Thoracic aorta (tissue), 2 donors: ENCODE measurements around the gene HEATR1. TPM values are rescaled to one million over a fixed set of nuclear protein-coding genes. Genes with fewer than 3 reads are reported as not detected.

Source experiments
- ATAC-seq: fragments of 150-250 bp; one replicate; pipeline ENCODE4 v1.8.0; 2017; ENCODE audit warnings: low read depth; ENCODE audit not compliant: insufficient number of reproducible peaks, low FRiP score
- DNase-seq: peaks from one replicate; pipeline ENCODE4 v3.0.0-alpha.2; 2020; ENCODE audit warnings: low spot score
- H3K27ac ChIP-seq, 2 donors: fragments of 200-600 bp; sonication (generic); 1 replicate in 1 of 2; 2 replicates in 1 of 2; pipeline ENCODE4 v1.5.1; 2016; ENCODE audit warnings: mild to moderate bottlenecking in 2 of 2, moderate library complexity in 2 of 2
- H3K27me3 ChIP-seq: fragments of 200-600 bp; sonication (generic); replicated peaks from 2 replicates; pipeline ENCODE4 v1.6.0; 2016; ENCODE audit warnings: mild to moderate bottlenecking; ENCODE audit not compliant: insufficient read depth
- H3K36me3 ChIP-seq: fragments of 200-600 bp; sonication (generic); one replicate; pipeline ENCODE4 v1.5.1; 2016
- H3K4me1 ChIP-seq, 2 donors: fragments of 200-600 bp; sonication (generic); 1 replicate in 1 of 2; 2 replicates in 1 of 2; pipeline versions ENCODE4 v1.5.1 to v1.6.0; 2016; ENCODE audit warnings: low read depth in 2 of 2, mild to moderate bottlenecking in 1 of 2; ENCODE audit not compliant: control insufficient read depth in 1 of 2
- H3K4me3 ChIP-seq: fragments of 200-600 bp; sonication (generic); 2 replicates; pipeline ENCODE4 v1.5.1; 2016; ENCODE audit warnings: mild to moderate bottlenecking
- H3K9me3 ChIP-seq: fragments of 200-600 bp; sonication (generic); 2 replicates; pipeline ENCODE4 v1.5.1; 2016
- total RNA-seq, 2 donors: library from RNA; depleted of rRNA; stranded (reverse); fragments of >200 nt; gene quantifications; one replicate each; pipeline versions ENCODE4 v1.1.0 to v1.2.3, GENCODE V29; 2016
- TF ChIP-seq, protein P1 (sequence below): fragments of 200-600 bp; sonication (generic); IDR thresholded peaks from one replicate; pipeline ENCODE4 v1.5.1; 2019; ENCODE audit warnings: antibody characterized with exemption

Gene HEATR1, protein sequence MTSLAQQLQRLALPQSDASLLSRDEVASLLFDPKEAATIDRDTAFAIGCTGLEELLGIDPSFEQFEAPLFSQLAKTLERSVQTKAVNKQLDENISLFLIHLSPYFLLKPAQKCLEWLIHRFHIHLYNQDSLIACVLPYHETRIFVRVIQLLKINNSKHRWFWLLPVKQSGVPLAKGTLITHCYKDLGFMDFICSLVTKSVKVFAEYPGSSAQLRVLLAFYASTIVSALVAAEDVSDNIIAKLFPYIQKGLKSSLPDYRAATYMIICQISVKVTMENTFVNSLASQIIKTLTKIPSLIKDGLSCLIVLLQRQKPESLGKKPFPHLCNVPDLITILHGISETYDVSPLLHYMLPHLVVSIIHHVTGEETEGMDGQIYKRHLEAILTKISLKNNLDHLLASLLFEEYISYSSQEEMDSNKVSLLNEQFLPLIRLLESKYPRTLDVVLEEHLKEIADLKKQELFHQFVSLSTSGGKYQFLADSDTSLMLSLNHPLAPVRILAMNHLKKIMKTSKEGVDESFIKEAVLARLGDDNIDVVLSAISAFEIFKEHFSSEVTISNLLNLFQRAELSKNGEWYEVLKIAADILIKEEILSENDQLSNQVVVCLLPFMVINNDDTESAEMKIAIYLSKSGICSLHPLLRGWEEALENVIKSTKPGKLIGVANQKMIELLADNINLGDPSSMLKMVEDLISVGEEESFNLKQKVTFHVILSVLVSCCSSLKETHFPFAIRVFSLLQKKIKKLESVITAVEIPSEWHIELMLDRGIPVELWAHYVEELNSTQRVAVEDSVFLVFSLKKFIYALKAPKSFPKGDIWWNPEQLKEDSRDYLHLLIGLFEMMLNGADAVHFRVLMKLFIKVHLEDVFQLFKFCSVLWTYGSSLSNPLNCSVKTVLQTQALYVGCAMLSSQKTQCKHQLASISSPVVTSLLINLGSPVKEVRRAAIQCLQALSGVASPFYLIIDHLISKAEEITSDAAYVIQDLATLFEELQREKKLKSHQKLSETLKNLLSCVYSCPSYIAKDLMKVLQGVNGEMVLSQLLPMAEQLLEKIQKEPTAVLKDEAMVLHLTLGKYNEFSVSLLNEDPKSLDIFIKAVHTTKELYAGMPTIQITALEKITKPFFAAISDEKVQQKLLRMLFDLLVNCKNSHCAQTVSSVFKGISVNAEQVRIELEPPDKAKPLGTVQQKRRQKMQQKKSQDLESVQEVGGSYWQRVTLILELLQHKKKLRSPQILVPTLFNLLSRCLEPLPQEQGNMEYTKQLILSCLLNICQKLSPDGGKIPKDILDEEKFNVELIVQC (N-terminal part only)
- 10 to 100 TPM; 15.6 to 43.5 TPM for total RNA-seq

DNA sequence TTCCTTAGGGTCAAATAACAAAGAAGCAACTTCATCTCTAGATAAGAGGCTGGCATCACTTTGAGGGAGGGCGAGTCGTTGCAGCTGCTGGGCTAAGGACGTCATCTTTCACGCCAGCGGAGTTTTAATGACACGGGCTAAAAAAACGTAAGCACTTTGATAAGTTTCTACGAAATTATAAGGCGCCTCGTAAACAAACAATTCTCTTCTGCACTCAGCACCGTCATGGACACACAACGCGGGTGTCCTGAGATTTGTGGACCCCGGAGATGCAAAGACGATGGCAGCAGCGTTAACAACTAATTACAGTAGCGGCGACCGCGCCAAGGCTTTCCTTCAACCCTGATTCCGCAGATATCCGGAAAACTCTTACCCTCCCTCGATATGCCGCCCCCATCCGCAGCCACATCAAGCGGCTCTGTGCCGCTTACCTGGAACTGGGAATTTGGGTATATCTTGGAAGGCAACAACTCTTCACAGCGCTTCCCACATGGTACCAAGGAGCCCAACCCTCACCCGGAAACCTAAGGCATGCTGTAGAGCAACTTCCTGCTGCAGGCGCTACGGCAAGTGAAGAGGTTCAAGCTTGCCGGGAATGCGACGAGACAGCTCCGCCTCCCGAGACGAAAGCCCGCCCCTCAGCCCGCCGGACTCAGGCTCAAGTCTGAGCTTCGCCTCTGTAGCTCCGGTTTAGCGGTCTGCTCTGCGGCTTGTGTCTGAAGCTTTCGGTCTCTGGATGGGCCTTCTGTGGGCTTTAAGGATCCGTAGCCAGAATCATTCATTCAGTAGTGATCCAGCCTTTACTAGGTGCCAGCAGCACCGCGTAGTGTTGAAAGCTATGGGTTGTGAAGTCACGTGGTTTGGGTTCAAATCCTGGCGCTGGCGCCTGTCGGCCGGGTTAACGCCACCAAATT is at the start of gene HEATR1:
TSS of gene HEATR1 (minus strand) at position 526 of the 914 bp plus-strand sequence. CDS start at position 105, 421 bp downstream.
- Histone ChIP-seq H3K4me3 (peak within 1 kb of the TSS; percentile 82), H3K9me3 (no peaks in the 10 kb centered on the region), H3K27ac (peak within 1 kb of the TSS; percentile 83 to 84), H3K27me3 (no peaks in the 10 kb centered on the region), H3K4me1 (peaks cover 5 to 21% of the 10 kb centered on the region in 2 donors), H3K36me3 (no peaks in the 10 kb centered on the region)
- ATAC-seq (peak; percentile 92), DNase-seq (peak; percentile 84)
- TF ChIP-seq, protein P1, sequence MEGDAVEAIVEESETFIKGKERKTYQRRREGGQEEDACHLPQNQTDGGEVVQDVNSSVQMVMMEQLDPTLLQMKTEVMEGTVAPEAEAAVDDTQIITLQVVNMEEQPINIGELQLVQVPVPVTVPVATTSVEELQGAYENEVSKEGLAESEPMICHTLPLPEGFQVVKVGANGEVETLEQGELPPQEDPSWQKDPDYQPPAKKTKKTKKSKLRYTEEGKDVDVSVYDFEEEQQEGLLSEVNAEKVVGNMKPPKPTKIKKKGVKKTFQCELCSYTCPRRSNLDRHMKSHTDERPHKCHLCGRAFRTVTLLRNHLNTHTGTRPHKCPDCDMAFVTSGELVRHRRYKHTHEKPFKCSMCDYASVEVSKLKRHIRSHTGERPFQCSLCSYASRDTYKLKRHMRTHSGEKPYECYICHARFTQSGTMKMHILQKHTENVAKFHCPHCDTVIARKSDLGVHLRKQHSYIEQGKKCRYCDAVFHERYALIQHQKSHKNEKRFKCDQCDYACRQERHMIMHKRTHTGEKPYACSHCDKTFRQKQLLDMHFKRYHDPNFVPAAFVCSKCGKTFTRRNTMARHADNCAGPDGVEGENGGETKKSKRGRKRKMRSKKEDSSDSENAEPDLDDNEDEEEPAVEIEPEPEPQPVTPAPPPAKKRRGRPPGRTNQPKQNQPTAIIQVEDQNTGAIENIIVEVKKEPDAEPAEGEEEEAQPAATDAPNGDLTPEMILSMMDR, result no peak

DNA sequence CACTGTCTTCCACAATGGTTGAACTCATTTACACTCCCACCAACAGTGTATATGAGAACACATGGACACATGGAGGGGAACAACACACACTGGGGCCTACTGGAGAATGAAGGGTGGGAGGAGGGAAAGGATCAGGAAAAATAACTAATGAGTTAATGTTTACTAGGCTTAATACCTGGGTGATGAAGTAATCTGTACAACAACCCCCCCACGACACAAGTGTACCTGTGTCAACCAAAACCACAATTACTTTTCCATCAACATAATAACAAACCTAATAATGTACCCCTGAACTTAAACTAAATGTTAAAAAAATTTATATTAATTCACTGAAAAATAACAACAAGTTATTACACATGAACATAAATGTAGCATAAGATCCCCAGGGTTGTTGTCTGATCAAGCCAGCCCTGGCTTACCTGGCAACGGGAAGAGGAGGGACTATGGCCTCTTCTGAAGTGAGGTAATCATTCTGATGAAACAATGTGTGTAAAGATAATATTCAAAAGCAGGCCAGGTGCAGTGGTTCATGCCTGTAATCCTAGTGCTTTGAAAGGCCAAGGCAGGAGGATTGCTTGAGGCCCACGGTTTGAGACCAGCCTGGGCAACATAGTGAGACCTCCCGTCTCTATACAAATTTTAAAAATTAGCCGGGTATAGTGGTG is 40.8 kb upstream of the HEATR1 start:
- TF ChIP-seq, protein P1, result no peak
- ATAC-seq, result no peak

DNA sequence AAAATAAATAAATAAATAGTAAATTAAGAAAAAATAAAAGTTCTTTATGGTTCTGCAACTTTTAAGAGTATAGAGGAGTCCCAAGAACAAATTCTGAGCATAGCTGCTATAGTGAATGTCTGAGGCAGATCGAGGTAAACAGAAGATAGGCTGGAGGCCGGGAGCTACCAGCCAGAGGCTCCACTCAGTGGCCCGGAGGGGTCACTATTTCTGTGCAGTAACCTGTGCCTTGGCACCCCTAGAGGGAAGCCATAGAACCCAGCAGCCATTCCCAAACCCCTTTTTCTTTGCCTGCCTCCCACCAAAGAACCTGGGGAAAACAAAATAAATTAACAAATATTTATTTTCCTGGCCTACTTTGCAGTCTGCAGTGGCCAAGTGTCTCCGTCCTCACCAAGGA is 38.4 kb upstream of the HEATR1 start:
- H3K4me1 ChIP-seq, result no peaks in the 10 kb centered on the region
- ATAC-seq (no peak), DNase-seq (no peak)
- no peaks in the 10 kb centered on the region for H3K27me3 ChIP-seq
- no peak overlapping the region for H3K27ac ChIP-seq
- H3K9me3 ChIP-seq, result no peaks in the 10 kb centered on the region
- H3K36me3 ChIP-seq, result no peaks in the 10 kb centered on the region
- TF ChIP-seq, protein P1, result no peak
- no peak overlapping the region for H3K4me3 ChIP-seq

More for the DNA sequence above, 40.8 kb upstream of the HEATR1 start:
- no peak overlapping the region for H3K27ac ChIP-seq
- H3K36me3 ChIP-seq, result no peaks in the 10 kb centered on the region
- H3K27me3 ChIP-seq, result no peaks in the 10 kb centered on the region
- DNase-seq, result no peak
- no peaks in the 10 kb centered on the region for H3K9me3 ChIP-seq
- H3K4me3 ChIP-seq, result no peak overlapping the region
- no peaks in the 10 kb centered on the region for H3K4me1 ChIP-seq

DNA sequence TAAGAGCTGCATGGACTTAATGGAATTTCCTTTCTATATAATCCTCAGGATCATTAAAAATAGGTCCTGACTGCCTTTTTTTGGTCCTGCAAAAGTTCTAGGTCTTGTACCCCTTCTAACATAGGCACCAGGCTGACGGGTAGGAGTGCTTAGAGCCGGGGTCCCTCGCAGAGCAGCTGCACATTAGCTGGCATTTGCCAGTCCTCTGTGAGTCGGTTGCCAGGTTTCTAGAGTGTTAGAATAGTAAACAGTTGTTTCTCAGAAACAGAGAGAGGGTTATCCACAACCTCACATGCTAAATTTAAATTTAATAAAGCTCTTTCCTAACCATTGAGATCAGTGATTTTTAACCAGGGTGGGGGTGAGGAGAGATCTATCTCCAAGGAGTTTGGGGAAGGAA is 35.4 kb upstream of the HEATR1 start:
- DNase-seq (no peak), ATAC-seq (no peak)
- H3K4me3 ChIP-seq, result no peak overlapping the region
- H3K27me3 ChIP-seq, result no peaks in the 10 kb centered on the region
- no peaks in the 10 kb centered on the region for H3K4me1 ChIP-seq
- H3K36me3 ChIP-seq, result no peaks in the 10 kb centered on the region
- TF ChIP-seq, protein P1, result no peak
- H3K9me3 ChIP-seq, result no peaks in the 10 kb centered on the region
- H3K27ac ChIP-seq, result no peak overlapping the region
